CD4-positive, alpha-beta T cell treated with Interleukin-2 at 100 ng/mL for 4 hours (primary cell): ENCODE data around the gene BMPR1B.

Experiments used
- DNase-seq: peaks from one replicate; pipeline ENCODE4 v3.0.0-alpha.2; 2020; ENCODE audit warnings: low spot score

The BMPR1B gene

GRCh38 chr4:94757192-94758140, at the start of gene BMPR1B:
Gene BMPR1B, plus strand, starts transcription at chr4:94757955. Its CDS starts 346,470 bp downstream, at chr4:95104425.
- DNase-seq, result no peak

GRCh38 chr4:94711635-94712034, 46.1 kb upstream of the BMPR1B start:
- no peak for DNase-seq

- no peak for DNase-seq
Measured at GRCh38 chr4:94714365-94715160, 43.2 kb upstream of the BMPR1B start.

- DNase-seq, result no peak
Measured at GRCh38 chr4:94715726-94716125, 42.0 kb upstream of the BMPR1B start.

- DNase-seq, result no peak
Measured at GRCh38 chr4:94721310-94721709, 36.4 kb upstream of the BMPR1B start.

- no peak for DNase-seq
Measured at GRCh38 chr4:94722270-94722669, 35.5 kb upstream of the BMPR1B start.

GRCh38 chr4:94722748-94723147, 35.0 kb upstream of the BMPR1B start:
- no peak for DNase-seq

GRCh38 chr4:94724016-94724790, 33.6 kb upstream of the BMPR1B start:
- no peak for DNase-seq

GRCh38 chr4:94726524-94727123, 31.1 kb upstream of the BMPR1B start:
- no peak for DNase-seq

GRCh38 chr4:94728056-94728766, 29.5 kb upstream of the BMPR1B start:
- DNase-seq, result no peak

- no peak for DNase-seq
Measured at GRCh38 chr4:94732358-94732698, 25.4 kb upstream of the BMPR1B start.

GRCh38 chr4:94739741-94740140, 18.0 kb upstream of the BMPR1B start:
- DNase-seq, result no peak

GRCh38 chr4:94741304-94741703, 16.5 kb upstream of the BMPR1B start:
- no peak for DNase-seq

GRCh38 chr4:94743838-94744237, 13.9 kb upstream of the BMPR1B start:
- no peak for DNase-seq

- no peak for DNase-seq
Measured at GRCh38 chr4:94744850-94745249, 12.9 kb upstream of the BMPR1B start.

GRCh38 chr4:94746746-94747145, 11.0 kb upstream of the BMPR1B start:
- DNase-seq, result no peak

GRCh38 chr4:94758141-94758699, 465 bp downstream of the BMPR1B start:
- DNase-seq, result no peak

GRCh38 chr4:94758700-94759399, 1.1 kb downstream of the BMPR1B start:
- no peak for DNase-seq

GRCh38 chr4:94759767-94760211, 2.0 kb downstream of the BMPR1B start:
- DNase-seq, result no peak

- no peak for DNase-seq
Measured at GRCh38 chr4:94762326-94762725, 4.6 kb downstream of the BMPR1B start.
